IMR-90 (cell line): ENCODE results near the gene CTBP2. TPM values are rescaled to one million over a fixed set of nuclear protein-coding genes. Genes with fewer than 3 reads are reported as not detected.
A peak's percentile ranks its signal among the peaks of the same experiment; 100 is the strongest.

Experiments
- ATAC-seq: fragments of 200-7000 bp; cut with Tn5 transposase; 2 replicates; pipeline ENCODE4 v1.9.1; 2020; ENCODE audit warnings: low read depth, mild to moderate bottlenecking, moderate library complexity
- BruUV-seq: library from RNA; stranded (reverse); fragments of 400-500 nt; replicated peaks from 2 replicates; lab custom pipeline; 2021; lab: Mats Ljungman, UMichigan
- CTCF ChIA-PET: fragments of 300-600 bp; formaldehyde crosslinking; extraction: SDS; loops from one replicate; lab custom pipeline; 2021; ENCODE audit warnings: antibody characterized with exemption; lab: Yijun Ruan, JAX
- POLR2A ChIA-PET: fragments of 300-600 bp; sonication (Branson Sonifier 250); formaldehyde crosslinking; loops from one replicate; lab custom pipeline; 2022; ENCODE audit warnings: antibody characterized with exemption; ENCODE audit not compliant: unreplicated experiment; lab: Charles Lee
- DNase-seq: peaks from one replicate; pipeline ENCODE4 v3.0.0; 2013
- H2AFZ ChIP-seq: replicated peaks from 2 replicates; pipeline ENCODE3; 2013; ENCODE audit warnings: low read length, mild to moderate bottlenecking; ENCODE audit not compliant: poor library complexity
- H2AK5ac ChIP-seq: 2 replicates; pipeline ENCODE4 v1.6.1; 2013; ENCODE audit warnings: low read depth, low read length, inconsistent platforms
- H2AK9ac ChIP-seq: replicated peaks from 2 replicates; pipeline ENCODE3; 2013; ENCODE audit warnings: mild to moderate bottlenecking, low read depth, low read length, moderate library complexity; ENCODE audit not compliant: poor library complexity
- H2BK120ac ChIP-seq: 2 replicates; pipeline ENCODE4 v1.6.1; 2013; ENCODE audit warnings: low read depth, low read length, inconsistent platforms
- H2BK15ac ChIP-seq: 3 replicates; pipeline ENCODE4 v1.6.1; 2013; ENCODE audit warnings: low read depth, low read length, inconsistent platforms
- H2BK20ac ChIP-seq: 2 replicates; pipeline ENCODE4 v1.6.1; 2013; ENCODE audit warnings: low read depth, mild to moderate bottlenecking, inconsistent platforms, low read length, moderate library complexity
- H2BK5ac ChIP-seq: 2 replicates; pipeline ENCODE4 v1.6.1; 2013; ENCODE audit warnings: mild to moderate bottlenecking, low read depth, low read length, inconsistent platforms; ENCODE audit not compliant: poor library complexity, severe bottlenecking
- H3K14ac ChIP-seq: replicated peaks from 2 replicates; pipeline ENCODE4 v1.6.1; 2013; ENCODE audit warnings: low read depth, low read length, inconsistent platforms
- H3K18ac ChIP-seq: 2 replicates; pipeline ENCODE4 v1.6.1; 2013; ENCODE audit warnings: low read depth, low read length, control low read depth
- H3K23ac ChIP-seq: 2 replicates; pipeline ENCODE4 v1.6.1; 2013; ENCODE audit warnings: low read depth, low read length, inconsistent platforms
- H3K27ac ChIP-seq: 2 replicates; pipeline ENCODE4 v1.5.1; 2013; ENCODE audit warnings: mild to moderate bottlenecking, control low read depth, low read length; ENCODE audit not compliant: insufficient read depth
- H3K27me3 ChIP-seq: 2 replicates; pipeline ENCODE4 v1.6.1; 2013; ENCODE audit warnings: low read length; ENCODE audit not compliant: control insufficient read depth, insufficient read depth
- H3K36me3 ChIP-seq: 2 replicates; pipeline ENCODE4 v1.6.1; 2013; ENCODE audit warnings: low read length, mixed read lengths; ENCODE audit not compliant: control insufficient read depth, insufficient read depth
- H3K4ac ChIP-seq: 2 replicates; pipeline ENCODE4 v1.6.1; 2013; ENCODE audit warnings: low read depth, low read length, inconsistent platforms
- H3K4me1 ChIP-seq: 2 replicates; pipeline ENCODE4 v1.6.1; 2013; ENCODE audit warnings: low read length, mixed read lengths; ENCODE audit not compliant: control insufficient read depth, insufficient read depth
- H3K4me2 ChIP-seq: 2 replicates; pipeline ENCODE4 v1.6.1; 2013; ENCODE audit warnings: low read depth, mild to moderate bottlenecking, control low read depth, low read length, moderate library complexity
- H3K4me3 ChIP-seq: 2 replicates; pipeline ENCODE4 v1.5.1; 2013; ENCODE audit warnings: low read depth, mild to moderate bottlenecking, control low read depth, low read length, moderate library complexity; ENCODE audit not compliant: insufficient read depth
- H3K56ac ChIP-seq: 2 replicates; pipeline ENCODE4 v1.6.1; 2013; ENCODE audit warnings: low read length, inconsistent platforms; ENCODE audit not compliant: insufficient read depth; ENCODE audit errors: extremely low read depth
- H3K79me1 ChIP-seq, 2 experiments: 2 replicates each; pipeline ENCODE4 v1.6.1; 2013; ENCODE audit warnings: low read length in 2 of 2, inconsistent platforms in 1 of 2, low read depth in 1 of 2
- H3K9ac ChIP-seq: 2 replicates; pipeline ENCODE4 v1.6.1; 2013; ENCODE audit warnings: low read depth, low read length, control low read depth
- H3K9me1 ChIP-seq: 2 replicates; pipeline ENCODE4 v1.6.1; 2013; ENCODE audit warnings: low read length, inconsistent platforms; ENCODE audit not compliant: insufficient read depth
- H3K9me3 ChIP-seq: 2 replicates; pipeline ENCODE4 v1.6.1; 2013; ENCODE audit warnings: low read length; ENCODE audit not compliant: control insufficient read depth, insufficient read depth
- H4K20me1 ChIP-seq: 2 replicates; pipeline ENCODE4 v1.6.1; 2013; ENCODE audit warnings: low read length, inconsistent platforms; ENCODE audit not compliant: insufficient read depth
- H4K5ac ChIP-seq: 2 replicates; pipeline ENCODE4 v1.6.1; 2013; ENCODE audit warnings: mild to moderate bottlenecking, low read depth, low read length, control low read depth
- H4K8ac ChIP-seq, 2 experiments: 2 replicates each; pipeline ENCODE4 v1.6.1; 2013; ENCODE audit warnings: low read depth in 2 of 2, low read length in 2 of 2, control low read depth in 1 of 2, inconsistent platforms in 1 of 2
- H4K91ac ChIP-seq: 2 replicates; pipeline ENCODE4 v1.6.1; 2013; ENCODE audit warnings: low read depth, low read length, inconsistent platforms; ENCODE audit not compliant: insufficient read depth
- BHLHE40 ChIP-seq: fragments of 150-350 bp; IDR thresholded peaks from 2 replicates; pipeline ENCODE4 v1.6.1; 2016; ENCODE audit warnings: mild to moderate bottlenecking, low read depth, low read length
- CEBPB ChIP-seq: IDR thresholded peaks from 2 replicates; pipeline ENCODE4 v1.6.1; 2012; ENCODE audit warnings: low read depth, low read length, improper control_type of control experiment
- CHD1 ChIP-seq: IDR thresholded peaks from 2 replicates; pipeline ENCODE4 v1.6.1; 2012; ENCODE audit warnings: low read depth, low read length, improper control_type of control experiment
- FOS ChIP-seq: fragments of 150-350 bp; IDR thresholded peaks from 2 replicates; pipeline ENCODE4 v1.6.1; 2016; ENCODE audit warnings: low read depth, low read length
- MXI1 ChIP-seq: IDR thresholded peaks from 2 replicates; pipeline ENCODE4 v1.6.1; 2012; ENCODE audit warnings: low read depth, mild to moderate bottlenecking, low read length, moderate library complexity, borderline replicate concordance
- NFE2L2 ChIP-seq: fragments of 150-350 bp; IDR thresholded peaks from 2 replicates; pipeline ENCODE4 v1.6.1; 2016; ENCODE audit warnings: low read depth, mild to moderate bottlenecking, low read length
- RAD21 ChIP-seq: IDR thresholded peaks from 2 replicates; pipeline ENCODE4 v1.6.1; 2012; ENCODE audit warnings: low read length, improper control_type of control experiment
- RCOR1 ChIP-seq: IDR thresholded peaks from 2 replicates; pipeline ENCODE4 v1.6.1; 2012; ENCODE audit warnings: mild to moderate bottlenecking, low read length, improper control_type of control experiment; ENCODE audit not compliant: insufficient replicate concordance
- SMC3 ChIP-seq: fragments of 150-350 bp; IDR thresholded peaks from 2 replicates; pipeline ENCODE4 v1.6.1; 2016; ENCODE audit warnings: low read depth, mild to moderate bottlenecking, antibody characterized with exemption, low read length, moderate library complexity
- WGBS, 2 experiments: methylation state at CpG; one replicate each; pipeline versions ENCODE4 v1.1.5 to v1.1.7; 2013; ENCODE audit warnings: missing lambda C conversion rate in 2 of 2; ENCODE audit not compliant: insufficient read length in 1 of 2; ENCODE audit errors: extremely low coverage in 2 of 2; 5-methylcytosine and 5-hydroxymethylcytosine counted together
- dilution Hi-C: fragments of 300-500 bp; cut with HindIII; formaldehyde crosslinking; loops from one replicate; pipeline ENCODE4 v1.14.3; 2018; ENCODE audit warnings: low sequenced_read_pairs; ENCODE audit not compliant: unreplicated experiment
- in situ Hi-C: fragments of 300-500 bp; cut with MboI; formaldehyde crosslinking; loops from 3 replicates; pipeline ENCODE4 v1.14.3; 2019; ENCODE audit warnings: low sequenced_read_pairs, inconsistent platforms, mixed read lengths
- intact Hi-C: fragments of 100-400 bp; cut with micrococcal nuclease; formaldehyde crosslinking; loops from 2 replicates; pipeline ENCODE4 v1.10.0; 2022
- polyA plus RNA-seq, 3 experiments: library from polyadenylated mRNA; depleted of rRNA; stranded (reverse); fragments of >200 nt; gene quantifications; 2 replicates each; pipeline ENCODE4 v1.2.3, GENCODE V29; 2012; ENCODE audit warnings: low replicate concordance in 1 of 3
- total RNA-seq: library from RNA; depleted of rRNA; stranded (reverse); fragments of >200 nt; gene quantifications from 2 replicates; pipeline ENCODE4 v1.2.3, GENCODE V29; 2012
- TF ChIP-seq, protein P1 (sequence below): fragments of 150-350 bp; IDR thresholded peaks from 2 replicates; pipeline ENCODE4 v1.6.1; 2017; ENCODE audit warnings: mild to moderate bottlenecking, antibody characterized with exemption, low read length, low read depth
- TF ChIP-seq, protein P2 (sequence below): conservative IDR thresholded peaks from 2 replicates; pipeline ENCODE4 v1.5.1; 2012; ENCODE audit warnings: mild to moderate bottlenecking, low read depth, low read length, improper control_type of control experiment
- TF ChIP-seq, protein P3 (sequence below): fragments of 150-350 bp; IDR thresholded peaks from 2 replicates; pipeline ENCODE4 v1.6.1; 2016; ENCODE audit warnings: low read depth, mild to moderate bottlenecking, low read length, moderate library complexity, borderline replicate concordance

Gene CTBP2
- total and polyA plus RNA-seq, 2 of the 4 experiments (the other 2 are of a cell fraction), result 81.0 to 86.6 TPM

DNA sequence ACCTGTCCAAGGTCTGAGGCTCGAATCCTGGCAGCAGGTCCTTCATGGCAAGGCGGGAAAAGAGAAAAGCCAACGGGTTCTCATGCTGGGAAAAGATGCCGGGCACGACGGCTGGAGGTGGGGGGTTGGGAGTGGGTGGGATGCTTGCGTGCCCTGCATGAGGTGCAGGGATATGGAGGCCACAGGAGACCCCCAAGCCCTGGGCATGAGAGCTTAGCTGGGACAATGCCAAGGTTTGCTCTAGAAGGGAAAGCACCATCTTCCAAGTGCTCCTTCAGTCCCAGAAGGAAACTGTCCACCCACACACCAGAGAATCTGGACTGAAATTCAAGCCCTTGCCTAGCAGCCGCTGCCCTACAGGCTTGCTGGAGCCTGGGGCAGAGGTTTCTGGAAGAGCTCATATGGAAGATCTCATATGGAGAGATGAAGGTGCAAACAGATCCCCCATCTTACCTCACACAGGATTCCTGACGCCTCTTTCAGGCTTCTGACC is 154.1 kb downstream of the CTBP2 start:
- no peak overlapping the region for H3K9ac ChIP-seq
- CTCF ChIA-PET, result no interaction called here
- POLR2A ChIA-PET, result no interaction called here

More for the DNA sequence above, 154.1 kb downstream of the CTBP2 start:
- intact Hi-C loops (no loop called here), dilution Hi-C loops (no loop called here), in situ Hi-C loops (no loop called here)
- peaks cover 28% of the 10 kb centered on the region; the same call in 1 of the 2 replicates for H3K36me3 ChIP-seq
- no peak overlapping the region for H3K23ac ChIP-seq
- no peak overlapping the region for H2AK9ac ChIP-seq
- no CpG with 5 or more reads among the region's 9 CpGs for WGBS, 2 experiments
- BruUV-seq, result no TSS peak
- H3K18ac ChIP-seq, result no peak overlapping the region
- no peak overlapping the region for H2AK5ac ChIP-seq
- no peak overlapping the region for H3K27ac ChIP-seq
- peaks cover 68% of the 10 kb centered on the region for H4K20me1 ChIP-seq
- H3K4me1 ChIP-seq, result peaks cover 18% of the 10 kb centered on the region; the same call in 1 of the 2 replicates
- no peak overlapping the region for H4K91ac ChIP-seq
- H2BK120ac ChIP-seq, result no peak overlapping the region
- H3K4me2 ChIP-seq, result no peak overlapping the region
- H4K5ac ChIP-seq, result no peak overlapping the region
- no peak overlapping the region for H3K14ac ChIP-seq
- H3K4ac ChIP-seq, result no peak overlapping the region
- peaks cover 32 to 92% of the 10 kb centered on the region in 2 experiments for H3K79me1 ChIP-seq
- no peaks in the 10 kb centered on the region for H3K27me3 ChIP-seq
- H3K9me3 ChIP-seq, result no peaks in the 10 kb centered on the region
- H4K8ac ChIP-seq, result no peak overlapping the region
- H2AFZ ChIP-seq, result no peak overlapping the region
- peaks cover 24% of the 10 kb centered on the region for H3K9me1 ChIP-seq
- DNase-seq, result peak; percentile 54
- no peak overlapping the region for H3K4me3 ChIP-seq
- H2BK5ac ChIP-seq, result no peak overlapping the region
- H2BK15ac ChIP-seq, result no peak overlapping the region
- ATAC-seq, result no peak
- no peak overlapping the region for H3K56ac ChIP-seq
- no peak for TF ChIP-seq BHLHE40
- TF ChIP-seq, protein P1, sequence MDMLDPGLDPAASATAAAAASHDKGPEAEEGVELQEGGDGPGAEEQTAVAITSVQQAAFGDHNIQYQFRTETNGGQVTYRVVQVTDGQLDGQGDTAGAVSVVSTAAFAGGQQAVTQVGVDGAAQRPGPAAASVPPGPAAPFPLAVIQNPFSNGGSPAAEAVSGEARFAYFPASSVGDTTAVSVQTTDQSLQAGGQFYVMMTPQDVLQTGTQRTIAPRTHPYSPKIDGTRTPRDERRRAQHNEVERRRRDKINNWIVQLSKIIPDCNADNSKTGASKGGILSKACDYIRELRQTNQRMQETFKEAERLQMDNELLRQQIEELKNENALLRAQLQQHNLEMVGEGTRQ, result no peak
- TF ChIP-seq, protein P2, sequence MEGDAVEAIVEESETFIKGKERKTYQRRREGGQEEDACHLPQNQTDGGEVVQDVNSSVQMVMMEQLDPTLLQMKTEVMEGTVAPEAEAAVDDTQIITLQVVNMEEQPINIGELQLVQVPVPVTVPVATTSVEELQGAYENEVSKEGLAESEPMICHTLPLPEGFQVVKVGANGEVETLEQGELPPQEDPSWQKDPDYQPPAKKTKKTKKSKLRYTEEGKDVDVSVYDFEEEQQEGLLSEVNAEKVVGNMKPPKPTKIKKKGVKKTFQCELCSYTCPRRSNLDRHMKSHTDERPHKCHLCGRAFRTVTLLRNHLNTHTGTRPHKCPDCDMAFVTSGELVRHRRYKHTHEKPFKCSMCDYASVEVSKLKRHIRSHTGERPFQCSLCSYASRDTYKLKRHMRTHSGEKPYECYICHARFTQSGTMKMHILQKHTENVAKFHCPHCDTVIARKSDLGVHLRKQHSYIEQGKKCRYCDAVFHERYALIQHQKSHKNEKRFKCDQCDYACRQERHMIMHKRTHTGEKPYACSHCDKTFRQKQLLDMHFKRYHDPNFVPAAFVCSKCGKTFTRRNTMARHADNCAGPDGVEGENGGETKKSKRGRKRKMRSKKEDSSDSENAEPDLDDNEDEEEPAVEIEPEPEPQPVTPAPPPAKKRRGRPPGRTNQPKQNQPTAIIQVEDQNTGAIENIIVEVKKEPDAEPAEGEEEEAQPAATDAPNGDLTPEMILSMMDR, result no peak
- no peak for TF ChIP-seq RCOR1
- TF ChIP-seq RAD21, result no peak
- TF ChIP-seq SMC3, result no peak
- no peak for TF ChIP-seq FOS
- no peak for TF ChIP-seq CHD1
- no peak for TF ChIP-seq NFE2L2
- TF ChIP-seq MXI1, result no peak
- TF ChIP-seq, protein P3, sequence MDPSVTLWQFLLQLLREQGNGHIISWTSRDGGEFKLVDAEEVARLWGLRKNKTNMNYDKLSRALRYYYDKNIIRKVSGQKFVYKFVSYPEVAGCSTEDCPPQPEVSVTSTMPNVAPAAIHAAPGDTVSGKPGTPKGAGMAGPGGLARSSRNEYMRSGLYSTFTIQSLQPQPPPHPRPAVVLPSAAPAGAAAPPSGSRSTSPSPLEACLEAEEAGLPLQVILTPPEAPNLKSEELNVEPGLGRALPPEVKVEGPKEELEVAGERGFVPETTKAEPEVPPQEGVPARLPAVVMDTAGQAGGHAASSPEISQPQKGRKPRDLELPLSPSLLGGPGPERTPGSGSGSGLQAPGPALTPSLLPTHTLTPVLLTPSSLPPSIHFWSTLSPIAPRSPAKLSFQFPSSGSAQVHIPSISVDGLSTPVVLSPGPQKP, result no peak
- TF ChIP-seq CEBPB, result no peak
- no peak overlapping the region for H2BK20ac ChIP-seq
